Ascending aorta (tissue), 2 donors: ENCODE measurements around the gene ZNF653. TPM values are rescaled to one million over a fixed set of nuclear protein-coding genes. Genes with fewer than 3 reads are reported as not detected.
"Not testable (repeated sequence)": the region's sequence is repeated elsewhere in the genome, so short reads cannot be mapped to it uniquely, and the experiment has no call there.

Experiments used
- DNase-seq, 2 donors: peaks; one replicate each; pipeline ENCODE4 v3.0.0-alpha.2; 2019; ENCODE audit warnings: low spot score in 2 of 2
- H3K27ac ChIP-seq, 2 donors: fragments of 200-600 bp; sonication (generic); one replicate each; pipeline ENCODE4 v1.5.1; 2016 to 2017; ENCODE audit warnings: mild to moderate bottlenecking in 1 of 2
- H3K27me3 ChIP-seq: fragments of 200-600 bp; sonication (generic); one replicate; pipeline ENCODE4 v1.5.1; 2017
- H3K36me3 ChIP-seq, 2 donors: fragments of 200-600 bp; sonication (generic); one replicate each; pipeline ENCODE4 v1.5.1; 2016
- H3K4me1 ChIP-seq, 2 donors: fragments of 200-600 bp; sonication (generic); one replicate each; pipeline ENCODE4 v1.5.1; 2016 to 2017; ENCODE audit warnings: mild to moderate bottlenecking in 1 of 2
- H3K4me3 ChIP-seq, 2 donors: fragments of 200-600 bp; sonication (generic); one replicate each; pipeline ENCODE4 v1.5.1; 2016 to 2017; ENCODE audit warnings: mild to moderate bottlenecking in 1 of 2
- H3K9me3 ChIP-seq, 2 donors: fragments of 200-600 bp; sonication (generic); one replicate each; pipeline ENCODE4 v1.5.1; 2016
- intact Hi-C: fragments of 100-400 bp; cut with DNase I; formaldehyde crosslinking; loops from one replicate; pipeline ENCODE4 v1.15.1; 2023
- total RNA-seq: library from RNA; depleted of rRNA; stranded (reverse); fragments of >200 nt; gene quantifications from one replicate; pipeline ENCODE4 v1.1.0, GENCODE V29; 2016
- TF ChIP-seq, protein P1 (sequence below), 3 experiments: fragments of 200-600 bp in 2 of 3; fragments of 450-650 bp in 1 of 3; sonication (generic) in 2 of 3; IDR thresholded peaks; one replicate each; pipeline ENCODE4 v1.5.1; 2016 to 2019; ENCODE audit warnings: antibody characterized with exemption in 3 of 3, mild to moderate bottlenecking in 1 of 3, moderate library complexity in 1 of 3

The ZNF653 gene
- total RNA-seq, 1 donor from 2014 or later = 7.6 TPM

- H3K27ac ChIP-seq = no peak overlapping the region
- no peaks in the 10 kb centered on the region for H3K36me3 ChIP-seq
- H3K9me3 ChIP-seq = no peaks in the 10 kb centered on the region
- TF ChIP-seq, protein P1, sequence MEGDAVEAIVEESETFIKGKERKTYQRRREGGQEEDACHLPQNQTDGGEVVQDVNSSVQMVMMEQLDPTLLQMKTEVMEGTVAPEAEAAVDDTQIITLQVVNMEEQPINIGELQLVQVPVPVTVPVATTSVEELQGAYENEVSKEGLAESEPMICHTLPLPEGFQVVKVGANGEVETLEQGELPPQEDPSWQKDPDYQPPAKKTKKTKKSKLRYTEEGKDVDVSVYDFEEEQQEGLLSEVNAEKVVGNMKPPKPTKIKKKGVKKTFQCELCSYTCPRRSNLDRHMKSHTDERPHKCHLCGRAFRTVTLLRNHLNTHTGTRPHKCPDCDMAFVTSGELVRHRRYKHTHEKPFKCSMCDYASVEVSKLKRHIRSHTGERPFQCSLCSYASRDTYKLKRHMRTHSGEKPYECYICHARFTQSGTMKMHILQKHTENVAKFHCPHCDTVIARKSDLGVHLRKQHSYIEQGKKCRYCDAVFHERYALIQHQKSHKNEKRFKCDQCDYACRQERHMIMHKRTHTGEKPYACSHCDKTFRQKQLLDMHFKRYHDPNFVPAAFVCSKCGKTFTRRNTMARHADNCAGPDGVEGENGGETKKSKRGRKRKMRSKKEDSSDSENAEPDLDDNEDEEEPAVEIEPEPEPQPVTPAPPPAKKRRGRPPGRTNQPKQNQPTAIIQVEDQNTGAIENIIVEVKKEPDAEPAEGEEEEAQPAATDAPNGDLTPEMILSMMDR (IDR thresholded peaks at IDR 0.05) = no peak
- H3K4me1 ChIP-seq = no peaks in the 10 kb centered on the region
- no peak for DNase-seq
- intact Hi-C loops = no loop called here
- no peaks in the 10 kb centered on the region for H3K27me3 ChIP-seq
- no peak overlapping the region for H3K4me3 ChIP-seq
These were observed 31.9 kb downstream of the ZNF653 start for GRCh38 chr19:11473725-11474124.

DNA sequence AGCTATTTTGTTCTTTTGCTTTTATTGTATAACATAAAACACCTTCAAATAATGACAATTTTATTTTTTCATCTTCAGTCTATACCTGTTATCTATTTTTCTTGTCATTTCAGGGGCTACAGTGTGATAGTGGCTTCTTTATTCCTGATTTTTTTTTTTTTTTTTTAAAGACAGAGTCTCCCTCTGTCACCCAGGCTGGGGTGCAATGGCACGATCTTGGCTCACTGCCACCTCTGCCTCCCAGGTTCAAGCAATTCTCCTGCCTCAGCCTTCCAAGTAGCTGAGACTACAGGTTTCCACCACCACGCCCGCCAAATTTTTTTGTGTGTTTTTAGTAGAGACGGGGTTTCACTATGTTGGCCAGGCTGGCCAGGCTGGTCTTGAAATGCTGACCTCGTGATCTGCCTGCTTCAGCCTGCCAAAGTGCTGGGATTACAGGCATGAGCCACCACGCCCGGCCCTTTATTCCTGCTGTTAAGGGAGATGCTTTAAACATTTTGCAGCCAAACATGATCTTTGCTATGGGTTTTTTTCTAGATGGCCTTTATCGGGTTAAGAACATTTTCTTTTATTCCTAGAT lies 37.3 kb downstream of the ZNF653 start:
- H3K27ac ChIP-seq, H3K4me3 ChIP-seq, intact Hi-C loops, H3K9me3 ChIP-seq, H3K36me3 ChIP-seq, H3K27me3 ChIP-seq, H3K4me1 ChIP-seq, DNase-seq: not testable (repeated sequence)

GRCh38 chr19:11465600-11465999 lies 40.0 kb downstream of the ZNF653 start:
- TF ChIP-seq, protein P1 (IDR thresholded peaks at IDR 0.05) = no peak
- H3K9me3 ChIP-seq = no peaks in the 10 kb centered on the region
- H3K4me1 ChIP-seq = no peaks in the 10 kb centered on the region
- H3K4me3 ChIP-seq = no peak overlapping the region
- no peak for DNase-seq
- intact Hi-C loops = no loop called here
- H3K27ac ChIP-seq = no peak overlapping the region
- H3K36me3 ChIP-seq = no peaks in the 10 kb centered on the region
- H3K27me3 ChIP-seq = no peaks in the 10 kb centered on the region

- TF ChIP-seq, protein P1 (IDR thresholded peaks at IDR 0.05) = no peak
- Histone ChIP-seq H3K36me3 (no peaks in the 10 kb centered on the region), H3K4me3 (no peak overlapping the region), H3K27me3 (no peaks in the 10 kb centered on the region), H3K4me1 (no peaks in the 10 kb centered on the region), H3K27ac (no peak overlapping the region), H3K9me3 (no peaks in the 10 kb centered on the region)
- DNase-seq = no peak
- intact Hi-C loops = no loop called here
These were observed 41.0 kb downstream of the ZNF653 start for GRCh38 chr19:11464333-11465265.

DNA sequence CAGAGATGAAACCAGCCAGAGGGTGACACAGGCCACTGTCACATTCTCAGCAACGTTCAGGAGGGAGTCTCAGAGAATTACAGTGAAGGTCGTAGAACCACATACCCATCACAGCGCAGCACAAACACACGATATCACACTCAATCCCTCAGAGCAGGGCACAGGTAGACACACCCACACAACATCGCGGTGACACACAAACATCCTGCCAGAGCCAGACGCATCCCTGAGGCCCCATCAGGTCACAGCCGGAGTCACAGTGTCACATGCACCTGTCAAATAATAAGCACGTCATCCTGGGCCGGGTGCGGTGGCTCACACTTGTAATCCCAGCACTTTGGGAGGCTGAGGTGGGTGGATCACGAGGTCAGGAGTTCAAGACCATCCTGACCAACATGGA lies 42.2 kb downstream of the ZNF653 start:
- intact Hi-C loops = no loop called here
- no peak for DNase-seq
- no peak overlapping the region for H3K4me3 ChIP-seq
- H3K9me3 ChIP-seq = no peaks in the 10 kb centered on the region
- TF ChIP-seq, protein P1 (IDR thresholded peaks at IDR 0.05) = no peak
- no peak overlapping the region for H3K27ac ChIP-seq
- no peaks in the 10 kb centered on the region for H3K36me3 ChIP-seq
- no peaks in the 10 kb centered on the region for H3K27me3 ChIP-seq
- no peaks in the 10 kb centered on the region for H3K4me1 ChIP-seq

GRCh38 chr19:11461453-11461852 lies 44.2 kb downstream of the ZNF653 start:
- intact Hi-C loops = no loop called here
- no peaks in the 10 kb centered on the region for H3K4me1 ChIP-seq
- TF ChIP-seq, protein P1 (IDR thresholded peaks at IDR 0.05) = no peak
- no peaks in the 10 kb centered on the region for H3K36me3 ChIP-seq
- no peak overlapping the region for H3K4me3 ChIP-seq
- DNase-seq = no peak
- H3K27ac ChIP-seq = no peak overlapping the region
- H3K27me3 ChIP-seq = no peaks in the 10 kb centered on the region
- no peaks in the 10 kb centered on the region for H3K9me3 ChIP-seq
